ENCODE results near the gene C19orf53. TPM values are rescaled to one million over a fixed set of nuclear protein-coding genes. Genes with fewer than 3 reads are reported as not detected.

The C19orf53 gene
- total RNA-seq, 2 donors from 2014 or later, result 151 to 193 TPM

GRCh38 chr19:13803038-13803437 is 28.8 kb downstream of the C19orf53 start:
- no peaks in the 10 kb centered on the region for H3K9me3 ChIP-seq
- H3K27me3 ChIP-seq (replicated peaks; ENCODE audit: insufficient read depth), result no peaks in the 10 kb centered on the region
- DNase-seq (ENCODE audit: low spot score), result peak; percentile 68
- TF ChIP-seq POLR2AphosphoS5 (IDR thresholded peaks at IDR 0.05) (peak; percentile 76), CTCF (IDR thresholded peaks at IDR 0.05) (no peak), POLR2A (IDR thresholded peaks at IDR 0.05) (no peak)
- WGBS, result 53% methylated on average over 9 of the region's 9 CpGs
- no peaks in the 10 kb centered on the region for H3K36me3 ChIP-seq
- H3K4me1 ChIP-seq (replicated peaks), result peaks cover 4% of the 10 kb centered on the region
- no peak overlapping the region for H3K4me3 ChIP-seq
- intact Hi-C loops (cut with DNase I), result no loop called here
- peak overlapping the region; percentile 55 to 72 for H3K27ac ChIP-seq

GRCh38 chr19:13804830-13805683 is 30.8 kb downstream of the C19orf53 start:
- no peak overlapping the region for H3K27ac ChIP-seq
- no peaks in the 10 kb centered on the region for H3K27me3 ChIP-seq (replicated peaks; ENCODE audit: insufficient read depth)
- no peak for TF ChIP-seq POLR2AphosphoS5 (IDR thresholded peaks at IDR 0.05)
- peak in 2 of 4 experiments; percentile 16 to 31 for TF ChIP-seq CTCF (IDR thresholded peaks at IDR 0.05)
- H3K9me3 ChIP-seq, result no peaks in the 10 kb centered on the region
- no peak for DNase-seq (ENCODE audit: low spot score)
- H3K36me3 ChIP-seq, result no peaks in the 10 kb centered on the region
- peaks cover 4% of the 10 kb centered on the region for H3K4me1 ChIP-seq (replicated peaks)
- 71% methylated on average over 35 of the region's 35 CpGs for WGBS
- H3K4me3 ChIP-seq, result no peak overlapping the region
- intact Hi-C loops (cut with DNase I), result no loop called here

GRCh38 chr19:13806728-13807127 is 32.5 kb downstream of the C19orf53 start:
- Histone ChIP-seq H3K36me3 (no peaks in the 10 kb centered on the region), H3K4me1 (replicated peaks) (peaks cover 4% of the 10 kb centered on the region), H3K4me3 (no peak overlapping the region), H3K27ac (no peak overlapping the region), H3K27me3 (replicated peaks; ENCODE audit: insufficient read depth) (no peaks in the 10 kb centered on the region), H3K9me3 (no peaks in the 10 kb centered on the region)
- 98% methylated on average over 3 of the region's 3 CpGs for WGBS
- DNase-seq (ENCODE audit: low spot score), result no peak
- intact Hi-C loops (cut with DNase I), result no loop called here
- TF ChIP-seq CTCF (IDR thresholded peaks at IDR 0.05) (no peak), POLR2AphosphoS5 (IDR thresholded peaks at IDR 0.05) (no peak), POLR2A (IDR thresholded peaks at IDR 0.05) (no peak)

GRCh38 chr19:13807421-13808021 is 33.3 kb downstream of the C19orf53 start:
- intact Hi-C loops (cut with DNase I), result no loop called here
- Histone ChIP-seq H3K36me3 (no peaks in the 10 kb centered on the region), H3K4me3 (no peak overlapping the region), H3K4me1 (replicated peaks) (peaks cover 4% of the 10 kb centered on the region), H3K27ac (no peak overlapping the region), H3K9me3 (no peaks in the 10 kb centered on the region), H3K27me3 (replicated peaks; ENCODE audit: insufficient read depth) (no peaks in the 10 kb centered on the region)
- TF ChIP-seq CTCF (IDR thresholded peaks at IDR 0.05), result no peak
- TF ChIP-seq POLR2A (IDR thresholded peaks at IDR 0.05), result no peak
- TF ChIP-seq POLR2AphosphoS5 (IDR thresholded peaks at IDR 0.05), result no peak
- DNase-seq (ENCODE audit: low spot score), result no peak
- WGBS, result 93% methylated on average over 3 of the region's 3 CpGs
